Left colon (tissue), 2 donors: ENCODE results near the gene FIG4. TPM values are rescaled to one million over a fixed set of nuclear protein-coding genes. Genes with fewer than 3 reads are reported as not detected.
"Not testable (repeated sequence)": the region's sequence is repeated elsewhere in the genome, so short reads cannot be mapped to it uniquely, and the experiment has no call there.

Experiments used
- ATAC-seq: fragments of 200-7000 bp; cut with Tn5 transposase; one replicate; pipeline ENCODE4 v1.9.1; 2020; ENCODE audit warnings: mild to moderate bottlenecking, moderate library complexity
- DNase-seq, 2 donors: peaks; one replicate each; pipeline ENCODE4 v3.0.0-alpha.2; 2020
- intact Hi-C, 2 donors: fragments of 100-400 bp; cut with DNase I in 1 of 2; cut with micrococcal nuclease in 1 of 2; formaldehyde crosslinking; loops; one replicate each; pipeline versions ENCODE4 v1.11.2 to v1.14.0; 2022; cut with DNase I, micrococcal nuclease
- long read RNA-seq: library from polyadenylated mRNA; unstranded; transcript quantifications from one replicate; pipeline ENCODE4 v2.0.0, GENCODE V29; 2021
- total RNA-seq, 2 donors: library from RNA; stranded (reverse); fragmentation: NEBNext Ultra II Directional; extraction: Animal tissue kit (Norgen Biotek cat#: 25700); gene quantifications; one replicate each; pipeline ENCODE4 v1.2.1, GENCODE V29; 2021
- donor health status: DM: no; HTN: no; CAD: no.
- donor health status: DM: yes; HTN: yes; CAD: no.

FIG4 gene
- 10 to 100 TPM; 15.3 to 15.9 TPM for total RNA-seq
- long read RNA-seq, transcript FIG4-201 (23 exons, 3,011 nt) = major isoform, 26 of 35 reads
- long read RNA-seq, partial matches to known transcripts = 4 of 35 reads
- long read RNA-seq, other reads (novel, unspliced or antisense) = 5 of 35 reads

GRCh38 chr6:109690737-109691621 lies at the start of gene FIG4, which contains the start of gene AK9:
FIG4 (plus strand) TSS chr6:109691296; CDS start chr6:109691436, 140 bp downstream.
AK9 (minus strand) TSS chr6:109691202; CDS start chr6:109675745, 15,457 bp downstream.
- intact Hi-C loops = no loop called here
- ATAC-seq (peak; percentile 98), DNase-seq (peak; percentile 96)

DNA sequence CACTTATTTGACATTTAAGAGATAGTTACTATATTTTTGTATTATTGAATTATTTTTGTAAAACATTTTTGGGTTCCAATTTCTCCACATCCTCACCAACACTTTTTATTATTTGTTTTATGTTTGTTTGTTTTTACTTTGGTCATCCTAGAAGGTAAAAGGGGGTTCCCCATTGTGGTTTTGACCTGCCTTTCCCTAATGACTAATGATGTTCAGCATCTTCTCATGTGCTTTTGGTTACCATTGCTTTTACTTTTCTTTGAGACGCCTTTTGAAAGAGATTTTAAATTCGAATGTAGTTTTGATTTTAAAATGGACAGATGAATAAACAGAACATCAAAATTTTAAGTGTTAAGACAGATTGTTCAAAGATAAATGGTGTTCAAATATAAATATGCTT lies 47.0 kb upstream of the FIG4 start:
- ATAC-seq (no peak), DNase-seq (no peak)
- intact Hi-C loops = no loop called here

GRCh38 chr6:109653264-109653663 lies 37.8 kb upstream of the FIG4 start:
- DNase-seq (no peak), ATAC-seq (no peak)

DNA sequence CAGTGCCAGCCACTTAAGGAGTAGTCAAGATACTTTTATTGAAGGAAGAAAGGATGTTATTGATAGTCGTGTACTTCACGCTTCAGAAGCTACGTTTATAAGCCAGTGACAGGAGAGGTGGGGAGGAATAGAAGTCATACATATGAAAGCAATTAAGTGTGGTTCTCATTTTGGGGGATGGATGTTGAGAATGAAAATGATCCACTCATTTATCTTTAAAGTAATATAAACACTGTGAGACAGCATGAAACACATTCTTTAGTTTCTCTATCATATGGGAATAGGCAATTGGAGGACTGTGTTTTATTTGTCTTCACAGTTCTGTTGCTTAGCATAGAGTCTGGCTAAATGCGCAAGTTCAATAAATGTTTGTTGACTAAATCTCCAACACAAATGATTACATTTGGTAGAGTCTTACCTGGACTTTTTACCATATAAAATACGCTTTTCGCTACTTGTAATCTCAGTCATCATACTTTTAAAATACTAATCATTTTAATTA lies 35.3 kb upstream of the FIG4 start:
- DNase-seq (no peak), ATAC-seq (no peak)
- intact Hi-C loops = no loop called here

More at GRCh38 chr6:109653264-109653663, 37.8 kb upstream of the FIG4 start:
- intact Hi-C loops = no loop called here

- ATAC-seq (no peak), DNase-seq (no peak)
- intact Hi-C loops = no loop called here
These were observed 30.4 kb upstream of the FIG4 start for GRCh38 chr6:109660526-109661320.

- ATAC-seq = no peak
- intact Hi-C loops = no loop called here
- no peak for DNase-seq
These were observed 28.9 kb upstream of the FIG4 start for GRCh38 chr6:109662192-109662591.

- ATAC-seq = no peak
- intact Hi-C loops = no loop called here
- no peak for DNase-seq
These were observed 21.3 kb upstream of the FIG4 start for GRCh38 chr6:109669811-109670210.

- intact Hi-C loops = no loop called here
- ATAC-seq (no peak), DNase-seq (no peak)
These were observed 19.4 kb upstream of the FIG4 start for GRCh38 chr6:109671733-109672132.

DNA sequence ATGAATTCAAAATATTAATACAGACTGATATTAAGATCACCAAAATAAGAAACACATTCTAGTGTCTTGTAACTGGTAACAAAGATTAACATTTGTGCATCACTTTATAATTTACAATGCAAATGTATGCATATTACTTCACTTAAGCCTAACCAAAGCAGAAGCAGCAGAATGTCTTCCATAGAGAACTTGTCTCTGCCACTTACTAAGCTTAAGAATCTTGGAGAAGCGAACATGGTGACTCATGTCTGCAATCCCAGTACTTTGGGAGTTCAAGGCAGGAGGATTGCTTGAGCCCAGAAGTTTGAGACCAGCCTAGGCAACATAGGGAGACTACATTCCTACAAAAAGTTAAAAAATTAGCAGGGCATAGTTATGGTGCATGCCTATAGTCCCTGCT lies 18.9 kb upstream of the FIG4 start:
- intact Hi-C loops = no loop called here
- DNase-seq = no peak

GRCh38 chr6:109672839-109673238 lies 18.3 kb upstream of the FIG4 start:
- DNase-seq (no peak), ATAC-seq (no peak)
- intact Hi-C loops = no loop called here

More for the DNA sequence above, 18.9 kb upstream of the FIG4 start:
- ATAC-seq = no peak

DNA sequence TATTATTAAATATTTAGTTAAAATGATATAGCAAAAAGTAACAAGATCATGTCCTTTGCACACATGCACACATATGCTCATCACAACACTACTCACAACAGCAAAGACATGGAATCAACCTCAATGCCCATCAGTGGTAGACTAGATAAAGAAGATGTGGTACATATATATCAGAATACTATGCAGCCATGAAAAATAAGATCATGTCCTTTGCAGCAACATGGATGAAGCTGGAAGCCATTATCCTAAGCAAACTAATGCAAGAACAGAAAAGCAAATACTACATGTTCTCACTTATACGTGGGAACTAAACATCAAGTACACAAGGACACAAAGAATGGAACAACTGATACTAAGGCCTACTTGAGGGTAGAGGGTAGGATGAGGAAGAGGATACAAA lies 14.4 kb upstream of the FIG4 start:
- ATAC-seq = no peak
- DNase-seq = no peak
- intact Hi-C loops = no loop called here

GRCh38 chr6:109678240-109678639 lies 12.9 kb upstream of the FIG4 start:
- ATAC-seq = no peak
- intact Hi-C loops = no loop called here
- no peak for DNase-seq

- ATAC-seq (peak; percentile 61), DNase-seq (peak in 1 of 2 donors; percentile 25)
- intact Hi-C loops = not testable (repeated sequence)
These were observed 12.2 kb upstream of the FIG4 start for GRCh38 chr6:109678661-109679505.

- intact Hi-C loops = no loop called here
- no peak for ATAC-seq
These were observed 4.4 kb upstream of the FIG4 start for GRCh38 chr6:109686566-109687265.

GRCh38 chr6:109687271-109687761 lies 3.8 kb upstream of the FIG4 start:
- DNase-seq = no peak
- ATAC-seq = no peak
- intact Hi-C loops = no loop called here

More at GRCh38 chr6:109686566-109687265, 4.4 kb upstream of the FIG4 start:
- DNase-seq = no peak

DNA sequence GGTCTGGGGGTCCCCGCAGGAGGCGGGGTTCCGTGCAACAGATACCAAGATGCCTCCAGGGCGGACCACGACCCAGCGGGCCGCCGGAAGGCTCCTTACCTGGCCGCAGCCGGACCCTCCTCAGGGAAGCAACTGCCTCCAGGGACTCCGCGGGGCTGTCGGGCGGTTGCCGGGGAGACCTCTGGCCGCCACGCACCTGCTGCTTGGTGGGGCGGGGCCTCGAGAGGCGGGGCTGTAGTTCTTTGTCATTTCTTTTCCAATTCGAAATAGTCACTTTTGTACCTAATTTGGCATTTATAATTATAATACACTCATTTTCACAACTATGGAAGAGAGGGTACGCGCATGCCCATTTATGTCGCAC lies 741 bp upstream of the FIG4 start:
- intact Hi-C loops = no loop called here
- ATAC-seq = peak; percentile 79
- DNase-seq = peak; percentile 77 to 89

- ATAC-seq (no peak), DNase-seq (no peak)
- intact Hi-C loops = no loop called here
These were observed 2.0 kb downstream of the FIG4 start for GRCh38 chr6:109693111-109693510.

DNA sequence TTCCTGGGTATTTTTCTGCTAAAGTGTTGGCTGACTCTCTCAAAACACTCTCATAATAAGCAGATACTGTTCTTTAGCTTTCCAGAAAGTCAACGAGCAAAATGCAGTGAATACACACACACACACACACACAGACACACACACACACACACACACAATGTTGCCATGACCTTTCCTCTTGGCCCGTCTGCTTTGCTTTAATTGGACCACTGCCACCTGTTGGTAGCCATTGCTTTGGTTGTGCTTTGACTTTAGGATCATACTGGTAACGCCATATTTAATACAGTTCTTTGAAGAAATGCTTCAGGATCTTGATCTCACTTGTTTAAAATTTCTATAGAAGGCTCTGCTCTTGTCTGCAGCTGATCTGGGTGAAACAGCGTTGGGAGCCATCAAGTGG lies 4.4 kb downstream of the FIG4 start:
- DNase-seq = peak in 1 of 2 donors; percentile 17
- intact Hi-C loops = no loop called here
- no peak for ATAC-seq
